ENCODE results near the gene TMEM255B.

TMEM255B gene

DNA sequence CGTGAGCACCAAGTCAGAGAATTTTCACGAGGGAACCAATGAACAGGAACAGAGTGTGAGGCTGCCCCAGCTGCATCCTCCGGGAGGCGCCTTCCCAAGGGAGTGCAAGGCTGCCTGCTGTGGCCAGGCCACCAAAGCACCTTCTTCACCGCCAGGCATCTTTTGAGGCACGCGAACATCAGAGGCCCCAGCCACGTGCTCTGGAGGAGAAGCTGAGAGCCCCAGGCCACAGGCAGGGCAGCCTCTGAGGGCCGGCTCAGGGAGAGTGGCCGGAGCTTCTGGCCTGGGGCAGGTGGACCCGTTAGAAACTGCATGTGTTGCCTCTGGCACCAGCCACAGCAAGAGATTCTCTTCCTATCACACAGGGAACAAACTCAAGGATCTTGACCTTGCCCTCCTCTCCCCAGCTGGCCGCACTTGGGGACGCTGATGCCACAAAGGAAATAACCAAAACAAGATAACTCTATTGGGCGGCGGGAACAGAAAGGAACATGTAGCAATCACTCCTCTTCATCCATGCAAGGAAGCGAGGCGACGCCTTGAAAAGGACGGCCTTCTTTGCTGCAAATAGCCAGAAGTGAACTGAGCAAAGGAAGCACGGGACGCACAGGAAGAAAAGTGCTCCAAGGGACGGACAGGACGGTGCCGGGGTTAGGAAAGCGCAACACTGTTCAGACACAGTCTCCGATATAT, 85.0 kb downstream of the TMEM255B start:
- Histone ChIP-seq H3F3A (ENCODE audit: insufficient read depth, low read length) (no peaks in the 10 kb centered on the region), H3K4me1 (ENCODE audit: insufficient read depth, low read length, severe bottlenecking) (no peaks in the 10 kb centered on the region), H3K27me3 (ENCODE audit: insufficient read depth, low read length) (peaks cover 30% of the 10 kb centered on the region), H3K79me2 (ENCODE audit: insufficient read depth, low read length) (no peaks in the 10 kb centered on the region), H3K4me2 (ENCODE audit: low read length) (no peak overlapping the region), H3K27ac (ENCODE audit: low read depth, low read length, poor library complexity, severe bottlenecking) (no peak overlapping the region), H3K9me3 (ENCODE audit: low read length) (no peaks in the 10 kb centered on the region), H4K20me1 (ENCODE audit: insufficient read depth, low read length) (no peaks in the 10 kb centered on the region), H3K9me2 (ENCODE audit: low read depth, low read length) (no peaks in the 10 kb centered on the region), H3K9ac (ENCODE audit: low read length) (no peak overlapping the region), H3K36me3 (ENCODE audit: insufficient read depth, low read length) (no peaks in the 10 kb centered on the region), H2AFZ (ENCODE audit: low read length) (no peak overlapping the region), H3K4me3 (ENCODE audit: low read depth, low read length, poor library complexity, severe bottlenecking) (no peak overlapping the region)
- TF ChIP-seq EZH2 (IDR thresholded peaks at IDR 0.05; ENCODE audit: borderline replicate concordance, low read length): no peak
- TF ChIP-seq, protein P1, sequence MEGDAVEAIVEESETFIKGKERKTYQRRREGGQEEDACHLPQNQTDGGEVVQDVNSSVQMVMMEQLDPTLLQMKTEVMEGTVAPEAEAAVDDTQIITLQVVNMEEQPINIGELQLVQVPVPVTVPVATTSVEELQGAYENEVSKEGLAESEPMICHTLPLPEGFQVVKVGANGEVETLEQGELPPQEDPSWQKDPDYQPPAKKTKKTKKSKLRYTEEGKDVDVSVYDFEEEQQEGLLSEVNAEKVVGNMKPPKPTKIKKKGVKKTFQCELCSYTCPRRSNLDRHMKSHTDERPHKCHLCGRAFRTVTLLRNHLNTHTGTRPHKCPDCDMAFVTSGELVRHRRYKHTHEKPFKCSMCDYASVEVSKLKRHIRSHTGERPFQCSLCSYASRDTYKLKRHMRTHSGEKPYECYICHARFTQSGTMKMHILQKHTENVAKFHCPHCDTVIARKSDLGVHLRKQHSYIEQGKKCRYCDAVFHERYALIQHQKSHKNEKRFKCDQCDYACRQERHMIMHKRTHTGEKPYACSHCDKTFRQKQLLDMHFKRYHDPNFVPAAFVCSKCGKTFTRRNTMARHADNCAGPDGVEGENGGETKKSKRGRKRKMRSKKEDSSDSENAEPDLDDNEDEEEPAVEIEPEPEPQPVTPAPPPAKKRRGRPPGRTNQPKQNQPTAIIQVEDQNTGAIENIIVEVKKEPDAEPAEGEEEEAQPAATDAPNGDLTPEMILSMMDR (IDR thresholded peaks at IDR 0.05; ENCODE audit: low read length): no peak

GRCh38 chr13:113845055-113845454, 86.0 kb downstream of the TMEM255B start:
- no peak overlapping the region for H3K4me2 ChIP-seq (ENCODE audit: low read length)
- no peaks in the 10 kb centered on the region for H4K20me1 ChIP-seq (ENCODE audit: insufficient read depth, low read length)
- H3K9me3 ChIP-seq (ENCODE audit: low read length): no peaks in the 10 kb centered on the region
- no peak overlapping the region for H3K9ac ChIP-seq (ENCODE audit: low read length)
- H3K36me3 ChIP-seq (ENCODE audit: insufficient read depth, low read length): no peaks in the 10 kb centered on the region
- H3K4me1 ChIP-seq (ENCODE audit: insufficient read depth, low read length, severe bottlenecking): no peaks in the 10 kb centered on the region
- H3K79me2 ChIP-seq (ENCODE audit: insufficient read depth, low read length): no peaks in the 10 kb centered on the region
- no peaks in the 10 kb centered on the region for H3F3A ChIP-seq (ENCODE audit: insufficient read depth, low read length)
- H3K27ac ChIP-seq (ENCODE audit: low read depth, low read length, poor library complexity, severe bottlenecking): no peak overlapping the region
- no peak overlapping the region for H2AFZ ChIP-seq (ENCODE audit: low read length)
- H3K9me2 ChIP-seq (ENCODE audit: low read depth, low read length): no peaks in the 10 kb centered on the region
- no peak for TF ChIP-seq EZH2 (IDR thresholded peaks at IDR 0.05; ENCODE audit: borderline replicate concordance, low read length)
- TF ChIP-seq, protein P1 (IDR thresholded peaks at IDR 0.05; ENCODE audit: low read length): no peak
- H3K27me3 ChIP-seq (ENCODE audit: insufficient read depth, low read length): peaks cover 36% of the 10 kb centered on the region
- no peak overlapping the region for H3K4me3 ChIP-seq (ENCODE audit: low read depth, low read length, poor library complexity, severe bottlenecking)

DNA sequence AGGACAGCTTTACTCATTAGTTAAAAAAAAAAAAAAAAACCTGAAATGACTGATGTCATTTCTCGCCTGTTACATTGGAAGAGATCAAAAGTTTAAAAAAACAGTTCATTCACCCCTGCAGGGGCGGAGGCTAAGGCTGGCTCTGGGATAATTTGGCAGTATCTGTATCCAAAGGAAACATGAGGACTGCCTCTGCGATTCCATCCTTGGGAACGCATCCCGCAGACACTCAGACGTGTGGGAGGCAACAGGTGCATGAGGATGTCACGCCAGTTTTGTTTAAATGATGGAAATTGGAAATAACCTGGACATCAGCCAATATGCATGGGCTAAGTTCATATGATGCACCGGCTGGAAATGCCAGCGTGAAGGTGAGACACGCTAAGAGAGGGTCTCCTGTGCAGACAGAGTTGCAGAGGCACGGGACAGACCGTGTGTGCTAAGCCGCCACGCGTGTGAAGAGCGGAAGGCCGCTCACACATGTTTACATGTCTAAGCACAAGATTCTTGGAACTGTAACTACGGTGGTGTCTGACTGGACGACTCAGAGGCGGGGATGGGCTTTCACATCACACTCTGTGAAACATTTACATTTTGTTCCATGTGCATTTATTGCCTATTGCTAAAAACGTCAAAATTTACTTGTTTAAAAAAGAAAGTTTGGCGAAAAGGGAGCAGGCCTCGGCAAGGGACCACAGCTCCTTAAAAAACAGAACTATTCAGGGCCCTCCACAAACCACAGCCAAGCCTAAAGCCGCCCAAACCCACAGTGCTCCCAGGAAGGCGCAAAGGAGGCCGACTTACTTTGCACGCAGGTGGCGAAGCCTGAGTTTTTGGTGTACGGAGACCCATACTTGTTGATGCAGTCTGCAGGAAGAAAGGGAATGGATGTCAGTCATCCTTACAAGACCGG, 87.0 kb downstream of the TMEM255B start:
- Histone ChIP-seq H3K36me3 (ENCODE audit: insufficient read depth, low read length) (no peaks in the 10 kb centered on the region), H3K9me2 (ENCODE audit: low read depth, low read length) (no peaks in the 10 kb centered on the region), H3K4me3 (ENCODE audit: low read depth, low read length, poor library complexity, severe bottlenecking) (no peak overlapping the region), H3K4me1 (ENCODE audit: insufficient read depth, low read length, severe bottlenecking) (no peaks in the 10 kb centered on the region), H2AFZ (ENCODE audit: low read length) (no peak overlapping the region), H3F3A (ENCODE audit: insufficient read depth, low read length) (no peaks in the 10 kb centered on the region), H4K20me1 (ENCODE audit: insufficient read depth, low read length) (no peaks in the 10 kb centered on the region), H3K9me3 (ENCODE audit: low read length) (no peaks in the 10 kb centered on the region), H3K27me3 (ENCODE audit: insufficient read depth, low read length) (peaks cover 45% of the 10 kb centered on the region), H3K79me2 (ENCODE audit: insufficient read depth, low read length) (no peaks in the 10 kb centered on the region), H3K4me2 (ENCODE audit: low read length) (no peak overlapping the region), H3K27ac (ENCODE audit: low read depth, low read length, poor library complexity, severe bottlenecking) (no peak overlapping the region), H3K9ac (ENCODE audit: low read length) (no peak overlapping the region)
- TF ChIP-seq, protein P1 (IDR thresholded peaks at IDR 0.05; ENCODE audit: low read length): no peak
- no peak for TF ChIP-seq EZH2 (IDR thresholded peaks at IDR 0.05; ENCODE audit: borderline replicate concordance, low read length)

Measured in OCI-LY1 (cell line).